Hematopoietic multipotent progenitor cell treated with erythropoietin and hydrocortisone succinate and interleukin-3 and kit ligand, for 6 days (in vitro differentiated cells): ENCODE results near the gene TCF25.
"Not testable (repeated sequence)": the region's sequence is repeated elsewhere in the genome, so short reads cannot be mapped to it uniquely, and the experiment has no call there.

ENCODE experiments used
- DNase-seq: peaks from one replicate; pipeline ENCODE4 v3.0.0-alpha.2; 2015

The TCF25 gene

DNA sequence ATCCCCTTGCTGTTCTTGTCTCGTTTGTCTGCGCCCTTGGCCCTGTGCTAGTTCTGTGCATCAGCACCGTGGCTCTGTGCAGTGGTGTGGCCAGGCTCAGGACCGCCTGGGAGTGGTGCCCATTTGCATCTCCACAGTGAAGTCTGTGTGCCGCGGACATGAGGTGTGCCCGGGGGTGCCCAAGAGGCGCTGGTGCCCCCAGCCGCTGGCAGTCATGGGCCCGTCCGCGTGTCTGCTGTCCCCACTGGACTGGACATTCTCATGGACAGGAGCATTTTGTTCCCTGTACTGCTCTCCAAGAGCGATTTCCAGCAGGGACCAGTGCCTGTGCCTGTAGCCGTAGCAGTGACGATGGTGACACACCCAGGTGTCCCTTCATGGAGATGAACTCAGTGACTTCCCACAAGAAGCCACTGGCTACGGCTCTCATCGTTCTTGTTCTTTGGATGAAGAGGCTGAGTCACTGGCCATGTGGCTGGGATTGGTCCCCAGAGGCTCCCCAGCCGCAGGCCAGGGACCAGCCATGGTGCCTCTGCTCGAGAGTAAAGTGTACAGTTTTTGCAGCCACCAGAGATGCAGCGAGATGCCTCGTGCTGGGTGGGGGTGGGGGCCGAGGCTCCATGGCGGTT lies 32.2 kb downstream of the TCF25 start:
- DNase-seq = no peak

- DNase-seq = no peak
Measured at GRCh38 chr16:89906140-89907025, 33.0 kb downstream of the TCF25 start.

GRCh38 chr16:89907055-89907814 lies 33.8 kb downstream of the TCF25 start:
- DNase-seq = no peak

GRCh38 chr16:89908236-89908635 lies 34.8 kb downstream of the TCF25 start:
- DNase-seq = no peak

DNA sequence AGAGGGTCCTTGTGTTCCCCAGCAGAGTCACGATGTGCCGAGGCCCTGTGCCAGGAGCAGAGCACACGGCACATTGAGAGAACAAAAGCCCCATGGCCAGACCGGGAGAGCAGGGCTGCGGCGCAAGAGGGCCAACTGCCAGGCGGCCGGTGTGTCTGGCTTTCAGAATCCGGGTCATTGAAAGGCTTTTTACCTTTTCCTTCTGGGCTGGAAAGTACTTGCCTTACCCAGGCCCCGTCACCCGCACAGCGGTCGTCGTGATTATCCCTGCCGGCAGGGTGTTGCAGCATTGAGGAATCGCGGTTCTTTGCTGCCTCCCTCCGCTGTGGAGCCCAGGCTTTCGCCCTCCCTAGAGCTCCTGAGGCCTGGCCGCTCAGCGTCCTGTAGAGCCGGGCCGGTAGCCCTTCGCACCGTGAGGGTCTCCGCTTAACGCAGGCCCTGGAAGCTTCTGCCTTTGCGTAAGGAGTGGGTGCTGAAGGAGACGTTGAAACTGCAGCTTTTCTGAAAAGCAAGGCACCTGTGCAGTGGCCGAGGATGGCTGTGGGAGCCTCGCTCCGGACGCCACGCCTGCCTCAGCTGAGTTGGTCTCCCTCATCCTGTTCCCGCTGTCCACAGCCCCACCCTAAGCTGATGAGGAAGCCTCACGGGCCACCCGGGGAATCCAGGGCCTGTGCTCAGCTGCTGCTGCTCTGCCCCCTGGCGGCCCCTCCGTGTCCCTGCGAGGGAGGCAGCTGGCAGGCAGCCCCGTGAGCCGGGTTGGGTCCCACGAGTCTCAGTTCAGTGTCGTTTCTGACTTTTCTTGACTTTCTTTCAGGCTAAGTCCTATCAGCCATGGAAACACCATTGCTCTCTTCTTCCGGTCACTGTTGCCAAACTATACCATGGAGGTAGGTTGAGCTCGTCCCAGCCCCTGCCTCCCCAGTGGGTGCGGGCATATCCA lies 36.7 kb downstream of the TCF25 start:
- DNase-seq = peak; percentile 85

- no peak for DNase-seq
Measured at GRCh38 chr16:89910717-89911354, 37.4 kb downstream of the TCF25 start.

DNA sequence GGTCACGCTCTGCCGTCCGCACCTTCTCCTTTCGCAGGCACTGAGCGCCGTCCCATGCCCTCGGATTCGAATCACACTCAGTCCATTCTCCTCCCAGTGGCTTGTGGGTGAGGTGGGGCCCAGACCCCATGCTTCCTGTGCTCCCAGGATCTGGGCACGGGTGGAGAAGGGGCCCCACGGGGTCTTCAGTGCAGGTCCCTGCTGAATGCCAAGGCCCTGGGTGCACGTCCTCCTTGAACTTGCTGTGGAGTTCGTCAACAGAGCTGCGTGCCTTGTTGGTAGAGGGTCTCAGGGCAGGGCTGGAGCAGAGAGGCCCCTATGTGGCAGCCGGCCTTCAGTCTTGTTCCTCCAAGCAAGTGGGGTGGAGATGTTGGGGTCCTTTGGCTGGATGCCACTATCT lies 38.0 kb downstream of the TCF25 start:
- DNase-seq = no peak

DNA sequence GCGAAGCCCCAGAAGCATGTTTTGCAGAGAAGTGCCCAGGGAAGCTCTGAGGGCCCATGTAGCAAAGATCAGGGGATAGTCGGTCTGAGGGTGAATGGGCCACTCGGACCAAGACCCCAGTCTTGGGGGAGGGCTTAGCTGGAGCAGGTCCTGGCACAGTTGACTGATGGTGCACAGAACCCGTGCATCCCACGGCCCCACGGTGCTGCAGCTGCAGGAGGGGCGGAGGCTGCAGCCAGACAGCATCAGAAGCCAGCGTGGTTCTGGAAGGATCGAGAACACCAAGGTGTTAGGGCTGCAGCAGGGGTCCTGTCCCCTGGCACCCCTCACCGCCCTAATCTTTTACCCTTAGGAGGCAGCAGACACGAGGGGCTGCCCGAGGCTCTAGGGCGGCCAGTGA lies 38.8 kb downstream of the TCF25 start:
- DNase-seq = no peak

GRCh38 chr16:89912627-89913026 lies 39.2 kb downstream of the TCF25 start:
- no peak for DNase-seq

- DNase-seq = no peak
Measured at GRCh38 chr16:89913408-89914387, 40.3 kb downstream of the TCF25 start.

- not testable (repeated sequence) for DNase-seq
Measured at GRCh38 chr16:89914642-89915285, 41.4 kb downstream of the TCF25 start.

DNA sequence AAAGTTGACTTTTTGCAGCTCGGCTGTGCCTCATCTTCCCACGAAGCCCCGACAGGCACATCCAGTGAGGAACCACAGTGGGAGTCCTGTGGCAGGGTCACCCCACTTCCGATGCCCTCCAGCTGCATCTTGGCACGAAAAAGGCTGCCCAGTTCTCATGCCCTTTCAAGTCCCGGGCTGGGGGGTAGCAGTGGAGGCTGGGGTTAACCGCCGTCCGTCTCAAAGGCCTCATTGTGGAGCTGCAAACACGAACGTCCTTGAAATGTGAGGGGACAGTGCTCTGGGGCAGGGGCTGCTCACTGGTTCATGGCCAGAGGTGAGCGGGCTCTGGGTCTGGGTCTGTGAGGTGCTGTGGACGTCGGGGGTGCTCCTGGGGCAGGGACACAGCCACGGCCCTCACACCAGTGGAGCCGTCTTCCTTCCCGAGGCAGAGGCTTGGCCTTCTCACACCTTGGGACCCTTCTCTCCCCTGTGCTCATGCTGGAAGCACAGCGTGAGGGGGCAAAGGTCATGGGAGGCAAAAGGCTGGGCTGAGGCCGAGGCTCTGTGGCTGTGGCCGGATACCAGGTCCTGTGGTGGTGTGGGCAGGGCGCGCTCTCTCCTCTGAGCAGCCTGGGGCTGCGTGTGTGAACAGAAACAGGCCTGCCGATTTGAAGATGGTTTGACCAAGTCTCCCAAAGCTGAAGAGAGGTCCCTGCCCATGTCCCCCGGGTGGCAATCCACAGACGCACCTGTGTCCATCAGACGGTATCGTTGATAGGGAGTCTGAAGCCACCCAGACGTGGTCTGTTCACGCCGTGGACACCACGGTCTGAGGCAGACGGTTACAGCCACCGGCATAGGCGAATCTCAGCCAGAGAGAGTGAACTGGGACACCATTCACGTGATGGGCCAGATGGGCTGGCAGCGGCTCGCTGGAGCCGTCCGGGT lies 42.2 kb downstream of the TCF25 start:
- no peak for DNase-seq

GRCh38 chr16:89917773-89918452 lies 44.5 kb downstream of the TCF25 start:
- DNase-seq = peak; percentile 92

DNA sequence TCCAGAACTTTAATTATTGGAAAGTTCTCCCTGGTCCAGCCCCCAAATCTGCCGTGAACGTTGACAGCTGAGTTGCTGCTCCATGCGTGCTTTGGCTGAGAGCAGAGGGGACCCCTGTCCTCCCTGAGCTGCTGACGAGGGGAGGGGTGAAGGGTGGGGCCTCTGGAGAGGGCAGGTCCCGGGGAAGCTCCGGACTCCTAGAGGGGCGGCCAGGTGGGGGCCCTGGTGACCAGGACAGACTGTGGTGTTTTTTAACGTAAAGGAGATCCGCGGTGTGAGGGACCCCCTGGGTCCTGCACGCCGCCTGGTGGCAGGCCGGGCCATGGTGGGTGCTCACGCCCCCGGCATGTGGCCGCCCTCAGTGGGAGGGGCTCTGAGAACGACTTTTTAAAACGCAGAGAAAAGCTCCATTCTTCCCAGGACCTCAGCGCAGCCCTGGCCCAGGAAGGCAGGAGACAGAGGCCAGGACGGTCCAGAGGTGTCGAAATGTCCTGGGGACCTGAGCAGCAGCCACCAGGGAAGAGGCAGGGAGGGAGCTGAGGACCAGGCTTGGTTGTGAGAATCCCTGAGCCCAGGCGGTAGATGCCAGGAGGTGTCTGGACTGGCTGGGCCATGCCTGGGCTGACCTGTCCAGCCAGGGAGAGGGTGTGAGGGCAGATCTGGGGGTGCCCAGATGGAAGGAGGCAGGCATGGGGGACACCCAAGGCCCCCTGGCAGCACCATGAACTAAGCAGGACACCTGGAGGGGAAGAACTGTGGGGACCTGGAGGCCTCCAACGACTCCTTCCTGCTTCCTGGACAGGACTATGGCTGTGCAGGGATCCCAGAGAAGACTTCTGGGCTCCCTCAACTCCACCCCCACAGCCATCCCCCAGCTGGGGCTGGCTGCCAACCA lies 45.3 kb downstream of the TCF25 start, which contains the start of gene MC1R:
Gene MC1R (plus strand): TSS at position 410 of the 895 bp plus-strand sequence. CDS start 397 bp downstream, at position 807.
- peak; percentile 77 for DNase-seq

DNA sequence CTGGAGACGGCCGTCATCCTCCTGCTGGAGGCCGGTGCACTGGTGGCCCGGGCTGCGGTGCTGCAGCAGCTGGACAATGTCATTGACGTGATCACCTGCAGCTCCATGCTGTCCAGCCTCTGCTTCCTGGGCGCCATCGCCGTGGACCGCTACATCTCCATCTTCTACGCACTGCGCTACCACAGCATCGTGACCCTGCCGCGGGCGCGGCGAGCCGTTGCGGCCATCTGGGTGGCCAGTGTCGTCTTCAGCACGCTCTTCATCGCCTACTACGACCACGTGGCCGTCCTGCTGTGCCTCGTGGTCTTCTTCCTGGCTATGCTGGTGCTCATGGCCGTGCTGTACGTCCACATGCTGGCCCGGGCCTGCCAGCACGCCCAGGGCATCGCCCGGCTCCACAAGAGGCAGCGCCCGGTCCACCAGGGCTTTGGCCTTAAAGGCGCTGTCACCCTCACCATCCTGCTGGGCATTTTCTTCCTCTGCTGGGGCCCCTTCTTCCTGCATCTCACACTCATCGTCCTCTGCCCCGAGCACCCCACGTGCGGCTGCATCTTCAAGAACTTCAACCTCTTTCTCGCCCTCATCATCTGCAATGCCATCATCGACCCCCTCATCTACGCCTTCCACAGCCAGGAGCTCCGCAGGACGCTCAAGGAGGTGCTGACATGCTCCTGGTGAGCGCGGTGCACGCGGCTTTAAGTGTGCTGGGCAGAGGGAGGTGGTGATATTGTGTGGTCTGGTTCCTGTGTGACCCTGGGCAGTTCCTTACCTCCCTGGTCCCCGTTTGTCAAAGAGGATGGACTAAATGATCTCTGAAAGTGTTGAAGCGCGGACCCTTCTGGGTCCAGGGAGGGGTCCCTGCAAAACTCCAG lies 46.4 kb downstream of the TCF25 start:
- no peak for DNase-seq

DNA sequence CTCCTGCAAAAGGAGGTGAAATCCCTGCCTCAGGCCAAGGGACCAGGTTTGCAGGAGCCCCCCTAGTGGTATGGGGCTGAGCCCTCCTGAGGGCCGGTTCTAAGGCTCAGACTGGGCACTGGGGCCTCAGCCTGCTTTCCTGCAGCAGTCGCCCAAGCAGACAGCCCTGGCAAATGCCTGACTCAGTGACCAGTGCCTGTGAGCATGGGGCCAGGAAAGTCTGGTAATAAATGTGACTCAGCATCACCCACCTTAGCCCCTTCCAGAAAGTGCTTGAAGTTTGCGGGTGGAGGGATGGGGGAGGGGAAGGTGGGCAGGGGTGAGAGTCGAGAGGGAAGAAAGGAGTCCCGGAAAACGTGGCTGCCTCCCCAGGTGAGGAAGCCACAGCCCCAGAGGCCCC lies 47.3 kb downstream of the TCF25 start:
- DNase-seq = no peak
